Measurements from ENCODE around the gene LPCAT2.

GRCh38 chr16:55497558-55497957 lies 11.3 kb upstream of the LPCAT2 start:
- TF ChIP-seq, protein P1, sequence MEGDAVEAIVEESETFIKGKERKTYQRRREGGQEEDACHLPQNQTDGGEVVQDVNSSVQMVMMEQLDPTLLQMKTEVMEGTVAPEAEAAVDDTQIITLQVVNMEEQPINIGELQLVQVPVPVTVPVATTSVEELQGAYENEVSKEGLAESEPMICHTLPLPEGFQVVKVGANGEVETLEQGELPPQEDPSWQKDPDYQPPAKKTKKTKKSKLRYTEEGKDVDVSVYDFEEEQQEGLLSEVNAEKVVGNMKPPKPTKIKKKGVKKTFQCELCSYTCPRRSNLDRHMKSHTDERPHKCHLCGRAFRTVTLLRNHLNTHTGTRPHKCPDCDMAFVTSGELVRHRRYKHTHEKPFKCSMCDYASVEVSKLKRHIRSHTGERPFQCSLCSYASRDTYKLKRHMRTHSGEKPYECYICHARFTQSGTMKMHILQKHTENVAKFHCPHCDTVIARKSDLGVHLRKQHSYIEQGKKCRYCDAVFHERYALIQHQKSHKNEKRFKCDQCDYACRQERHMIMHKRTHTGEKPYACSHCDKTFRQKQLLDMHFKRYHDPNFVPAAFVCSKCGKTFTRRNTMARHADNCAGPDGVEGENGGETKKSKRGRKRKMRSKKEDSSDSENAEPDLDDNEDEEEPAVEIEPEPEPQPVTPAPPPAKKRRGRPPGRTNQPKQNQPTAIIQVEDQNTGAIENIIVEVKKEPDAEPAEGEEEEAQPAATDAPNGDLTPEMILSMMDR (IDR thresholded peaks at IDR 0.05), result no peak
- TF ChIP-seq POLR2A (IDR thresholded peaks at IDR 0.05), result no peak
